GM19193 (cell line): ENCODE measurements around the gene OR13J1.

Experiments used
- POLR2A ChIP-seq: IDR thresholded peaks from 4 replicates; pipeline ENCODE4 v1.6.1; 2011; ENCODE audit not compliant: insufficient read depth, insufficient read length; ENCODE audit errors: extremely low read depth

Gene OR13J1

GRCh38 chr9:35831040-35831439 is 39.2 kb downstream of the OR13J1 start:
- TF ChIP-seq POLR2A, result no peak

DNA sequence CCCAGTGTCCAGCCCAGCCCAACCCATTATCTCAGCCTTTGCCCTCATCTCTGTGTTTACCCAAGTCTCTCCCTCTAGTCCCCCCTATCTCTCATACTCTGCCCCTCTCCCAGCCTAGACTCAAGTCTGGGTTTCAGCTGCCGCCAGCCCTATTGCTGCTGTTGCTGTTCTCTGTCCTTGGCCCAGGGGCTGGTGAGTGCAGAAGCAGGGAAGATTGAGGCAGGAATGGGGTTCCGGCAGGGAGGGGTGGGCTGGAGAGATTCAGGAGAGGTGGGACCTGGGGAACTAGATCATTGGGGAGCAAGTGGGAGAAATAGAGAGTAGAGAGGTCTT is 40.5 kb downstream of the OR13J1 start:
- no peak for TF ChIP-seq POLR2A

DNA sequence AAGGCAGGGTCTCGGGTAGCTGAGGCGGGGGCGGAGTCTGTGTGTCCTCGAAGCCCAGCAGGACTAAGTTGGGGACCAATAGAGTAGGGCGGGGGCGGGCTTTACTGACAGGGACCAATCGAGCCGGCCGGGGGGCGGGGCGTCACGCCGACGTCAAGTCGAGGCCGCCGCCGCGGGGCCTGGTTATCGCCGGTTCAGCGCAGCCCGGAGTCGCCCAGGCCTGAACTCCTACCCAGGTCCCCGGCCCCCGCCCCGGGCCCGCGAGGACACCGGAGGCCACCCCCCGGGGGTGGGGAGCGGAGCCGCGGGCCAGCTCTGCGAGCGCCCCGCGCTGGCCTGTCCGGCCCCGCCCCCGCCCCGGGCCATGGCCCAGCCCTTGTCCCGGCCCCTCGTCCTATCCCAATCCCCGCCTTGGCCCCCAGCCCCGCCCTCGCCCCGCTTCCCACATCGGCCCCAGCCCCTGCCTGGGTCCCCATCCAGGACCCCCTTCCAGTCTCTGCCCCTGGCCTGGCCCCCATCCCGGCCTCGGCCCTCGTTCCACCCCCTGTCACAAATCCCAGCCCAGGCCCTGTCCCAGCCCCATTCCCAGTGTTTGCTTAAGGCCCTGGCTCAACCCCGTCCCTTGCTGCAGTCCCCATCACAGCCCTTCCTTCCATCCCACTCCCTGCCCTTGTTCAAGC is 41.0 kb downstream of the OR13J1 start, which contains the start of gene TMEM8B:
TSS of gene TMEM8B (plus strand) at position 145 of the 680 bp plus-strand sequence. CDS start at position 365, 220 bp downstream.
- peak; percentile 45 for TF ChIP-seq POLR2A

GRCh38 chr9:35828716-35829083 is 41.5 kb downstream of the OR13J1 start, which contains the start of gene FAM221B:
Gene FAM221B (minus strand): TSS chr9:35828732. CDS start chr9:35826161, 2,571 bp downstream.
- TF ChIP-seq POLR2A, result no peak

DNA sequence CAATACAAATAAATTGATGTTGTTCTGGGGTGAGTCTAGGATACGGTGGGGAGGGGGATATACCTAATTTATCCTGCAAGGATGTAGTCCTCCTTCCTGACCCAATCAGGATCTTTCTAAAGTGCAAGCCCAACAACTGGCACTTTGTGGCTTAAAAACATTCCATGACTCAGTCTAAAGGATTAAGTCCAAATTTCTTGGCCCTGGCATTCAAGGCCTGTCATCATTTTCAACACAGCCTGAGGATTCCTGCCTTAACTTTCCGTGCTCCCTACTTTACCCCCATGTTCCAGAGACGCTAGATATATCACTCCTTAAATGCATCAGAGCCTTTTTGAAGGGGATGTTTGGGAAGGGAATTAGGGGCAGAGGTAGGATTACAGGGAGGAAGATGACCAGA is 42.7 kb downstream of the OR13J1 start:
- TF ChIP-seq POLR2A, result no peak

GRCh38 chr9:35826071-35826701 is 44.0 kb downstream of the OR13J1 start:
- TF ChIP-seq POLR2A, result no peak

DNA sequence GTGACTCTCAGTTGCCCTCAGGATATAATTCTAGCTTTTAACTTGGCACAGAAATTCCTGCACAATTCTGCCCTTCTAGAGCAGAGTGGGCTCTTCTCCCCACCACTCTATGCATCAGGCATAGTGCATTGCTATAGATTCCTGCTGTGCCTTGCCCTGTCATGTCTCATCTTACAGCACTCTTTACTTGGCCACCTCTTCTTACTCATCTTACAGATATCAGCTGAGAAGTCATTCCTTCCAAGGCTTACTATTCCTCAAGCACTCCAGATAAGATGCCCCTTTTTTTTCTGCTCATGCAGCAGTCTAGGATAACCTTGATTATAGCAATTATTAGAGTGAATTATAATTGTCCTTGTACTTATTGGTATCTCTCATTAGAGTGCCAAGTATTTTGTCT is 47.3 kb downstream of the OR13J1 start:
- TF ChIP-seq POLR2A, result no peak

DNA sequence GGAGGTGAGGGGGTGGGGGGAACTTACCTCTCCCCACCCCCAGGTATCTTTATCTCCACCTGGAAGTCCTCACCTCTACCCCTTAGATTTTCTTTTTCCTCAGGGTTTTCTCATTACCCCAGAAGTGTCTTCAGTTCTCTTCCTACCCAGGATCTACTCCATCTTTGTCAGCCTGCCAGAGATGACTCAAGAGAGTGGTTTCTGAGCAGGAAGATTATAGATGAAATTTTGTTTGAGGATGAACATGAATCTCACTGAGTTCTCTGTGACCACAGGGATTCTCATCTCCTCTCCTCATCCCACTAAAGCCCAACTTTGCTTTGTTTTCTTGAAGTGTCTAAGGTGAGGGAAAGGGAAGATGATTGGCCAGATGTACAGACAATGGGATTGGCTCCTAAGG is 50.1 kb downstream of the OR13J1 start:
- TF ChIP-seq POLR2A, result no peak
